Upper lobe of left lung (tissue), 6 donors: Measurements from ENCODE around the gene NAT8L. TPM values are rescaled to one million over a fixed set of nuclear protein-coding genes. Genes with fewer than 3 reads are reported as not detected.

Experiments
- ATAC-seq, 2 donors: fragments of 200-7000 bp; cut with Tn5 transposase; one replicate each; pipeline ENCODE4 v1.9.1; 2022; ENCODE audit warnings: mild to moderate bottlenecking in 2 of 2, moderate library complexity in 2 of 2; ENCODE audit not compliant: low FRiP score in 2 of 2
- DNase-seq, 2 donors: peaks; one replicate each; pipeline ENCODE4 v3.0.0-alpha.2; 2019 to 2020
- H3K27ac ChIP-seq, 4 donors: fragments of 200-600 bp; sonication (generic); one replicate each; pipeline ENCODE4 v1.5.1; 2016 to 2019
- H3K27me3 ChIP-seq, 4 donors: fragments of 200-600 bp; sonication (generic); one replicate each; pipeline ENCODE4 v1.5.1; 2017 to 2019
- H3K36me3 ChIP-seq, 4 donors: fragments of 200-600 bp; sonication (generic); one replicate each; pipeline ENCODE4 v1.5.1; 2016 to 2019
- H3K4me1 ChIP-seq, 4 donors: fragments of 200-600 bp; sonication (generic); one replicate each; pipeline ENCODE4 v1.5.1; 2018 to 2019
- H3K4me3 ChIP-seq, 4 donors: fragments of 200-600 bp; sonication (generic); one replicate each; pipeline ENCODE4 v1.5.1; 2017 to 2019; ENCODE audit warnings: mild to moderate bottlenecking in 2 of 4, moderate library complexity in 1 of 4
- H3K9me3 ChIP-seq, 4 donors: fragments of 200-600 bp; sonication (generic); one replicate each; pipeline ENCODE4 v1.5.1; 2018 to 2019
- EP300 ChIP-seq, 4 donors: sonication (generic); formaldehyde crosslinking; IDR thresholded peaks; one replicate each; pipeline ENCODE4 v1.5.1; 2017; ENCODE audit warnings: antibody characterized with exemption in 4 of 4, control low read depth in 2 of 4
- POLR2A ChIP-seq, 4 donors: fragments of 450-650 bp; IDR thresholded peaks; one replicate each; pipeline ENCODE4 v1.5.1; 2016 to 2017; ENCODE audit warnings: antibody characterized with exemption in 4 of 4, mild to moderate bottlenecking in 2 of 4
- POLR2AphosphoS5 ChIP-seq, 2 donors: sonication (generic); formaldehyde crosslinking; IDR thresholded peaks; one replicate each; pipeline ENCODE4 v1.5.1; 2017; ENCODE audit warnings: antibody characterized with exemption in 2 of 2
- WGBS, 2 donors: methylation state at CpG; one replicate each; pipeline ENCODE4 v1.1.5; 2017 to 2018; 5-methylcytosine and 5-hydroxymethylcytosine counted together
- total RNA-seq, 6 donors: library from RNA; depleted of rRNA in 4 of 6; stranded (reverse); fragments of >200 nt in 4 of 6; gene quantifications; one replicate each; pipeline versions ENCODE4 v1.1.0 to v1.2.1, GENCODE V29; 2016 to 2021
- TF ChIP-seq, protein P1 (sequence below), 6 experiments: fragments of 450-650 bp in 4 of 6; fragments of 200-600 bp in 2 of 6; sonication (generic) in 2 of 6; IDR thresholded peaks; one replicate each; pipeline ENCODE4 v1.5.1; 2016 to 2019; ENCODE audit warnings: antibody characterized with exemption in 6 of 6
- donor health status: DM: no; HTN: no; CAD: no; lungs with moderate emphysema.
- donor health status: DM: no; HTN: yes; CAD: no; lungs with severe emphysema.

NAT8L gene
- total RNA-seq, 6 donors from 2014 or later = 0.15 to 0.37 (median 0.30) TPM; not detected in 2

DNA sequence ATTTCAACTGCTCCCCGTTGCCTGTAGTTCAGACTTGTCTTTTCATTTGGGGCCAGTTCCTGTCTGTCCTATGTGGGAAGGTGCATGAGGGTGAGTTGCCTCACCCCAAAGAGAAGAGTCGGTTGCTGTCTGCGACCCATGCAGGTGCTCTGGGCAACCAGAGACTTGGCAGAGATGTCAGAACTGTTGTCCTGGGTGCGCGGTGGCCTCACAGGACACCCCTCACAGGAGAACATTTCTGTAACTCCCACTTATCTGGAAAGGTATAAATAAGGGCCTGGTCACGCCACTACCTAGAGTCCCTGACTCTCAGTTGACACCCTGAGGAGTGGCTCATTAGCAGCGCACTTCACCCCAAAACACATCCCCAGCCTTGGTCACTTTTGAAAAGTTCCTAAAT is 9.7 kb upstream of the NAT8L start:
- ATAC-seq = no peak
- no peak for DNase-seq
- Histone ChIP-seq H3K36me3 (no peaks in the 10 kb centered on the region), H3K4me1 (peaks cover 0 to 7% (median 0%) of the 10 kb centered on the region in 4 donors), H3K9me3 (no peaks in the 10 kb centered on the region), H3K27ac (no peak overlapping the region), H3K4me3 (no peak overlapping the region), H3K27me3 (peaks cover 0 to 16% (median 6%) of the 10 kb centered on the region in 4 donors)
- 86 to 95% methylated on average over 7 of the region's 7 CpGs for WGBS, 2 donors
- TF ChIP-seq EP300 (IDR thresholded peaks at IDR 0.05) = no peak
- no peak for TF ChIP-seq POLR2AphosphoS5 (IDR thresholded peaks at IDR 0.05)
- TF ChIP-seq, protein P1, sequence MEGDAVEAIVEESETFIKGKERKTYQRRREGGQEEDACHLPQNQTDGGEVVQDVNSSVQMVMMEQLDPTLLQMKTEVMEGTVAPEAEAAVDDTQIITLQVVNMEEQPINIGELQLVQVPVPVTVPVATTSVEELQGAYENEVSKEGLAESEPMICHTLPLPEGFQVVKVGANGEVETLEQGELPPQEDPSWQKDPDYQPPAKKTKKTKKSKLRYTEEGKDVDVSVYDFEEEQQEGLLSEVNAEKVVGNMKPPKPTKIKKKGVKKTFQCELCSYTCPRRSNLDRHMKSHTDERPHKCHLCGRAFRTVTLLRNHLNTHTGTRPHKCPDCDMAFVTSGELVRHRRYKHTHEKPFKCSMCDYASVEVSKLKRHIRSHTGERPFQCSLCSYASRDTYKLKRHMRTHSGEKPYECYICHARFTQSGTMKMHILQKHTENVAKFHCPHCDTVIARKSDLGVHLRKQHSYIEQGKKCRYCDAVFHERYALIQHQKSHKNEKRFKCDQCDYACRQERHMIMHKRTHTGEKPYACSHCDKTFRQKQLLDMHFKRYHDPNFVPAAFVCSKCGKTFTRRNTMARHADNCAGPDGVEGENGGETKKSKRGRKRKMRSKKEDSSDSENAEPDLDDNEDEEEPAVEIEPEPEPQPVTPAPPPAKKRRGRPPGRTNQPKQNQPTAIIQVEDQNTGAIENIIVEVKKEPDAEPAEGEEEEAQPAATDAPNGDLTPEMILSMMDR (IDR thresholded peaks at IDR 0.05) = no peak

DNA sequence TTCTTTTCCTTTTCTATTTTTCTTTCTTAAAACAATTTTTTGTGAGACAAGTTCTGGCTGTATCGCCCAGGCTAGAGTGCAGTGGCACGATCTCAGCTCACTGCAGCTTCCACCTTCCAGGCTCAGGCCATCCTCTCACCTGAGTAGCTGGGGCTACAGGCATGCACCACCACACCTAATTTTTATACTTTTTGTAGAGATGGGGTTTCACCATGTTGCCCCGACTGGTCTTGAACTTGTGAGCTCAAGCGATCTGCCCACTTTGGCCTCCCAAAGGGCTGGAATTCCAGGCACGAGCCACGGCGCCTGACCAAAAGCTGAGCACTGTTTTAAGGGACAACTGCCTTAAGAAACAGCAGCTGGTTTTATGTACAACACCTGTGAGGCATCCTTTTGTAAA is 9.3 kb upstream of the NAT8L start:
- TF ChIP-seq EP300 (IDR thresholded peaks at IDR 0.05) (no peak), POLR2A (IDR thresholded peaks at IDR 0.05) (no peak), POLR2AphosphoS5 (IDR thresholded peaks at IDR 0.05) (no peak)
- TF ChIP-seq, protein P1 (IDR thresholded peaks at IDR 0.05) = no peak
- WGBS, 2 donors = 86 to 88% methylated on average over 7 of the region's 7 CpGs
- ATAC-seq (no peak), DNase-seq (no peak)
- H3K4me1 ChIP-seq = peaks cover 0 to 7% (median 0%) of the 10 kb centered on the region in 4 donors
- H3K27ac ChIP-seq = no peak overlapping the region
- H3K27me3 ChIP-seq = peaks cover 0 to 16% (median 6%) of the 10 kb centered on the region in 4 donors
- no peaks in the 10 kb centered on the region for H3K9me3 ChIP-seq
- no peak overlapping the region for H3K4me3 ChIP-seq
- no peaks in the 10 kb centered on the region for H3K36me3 ChIP-seq

DNA sequence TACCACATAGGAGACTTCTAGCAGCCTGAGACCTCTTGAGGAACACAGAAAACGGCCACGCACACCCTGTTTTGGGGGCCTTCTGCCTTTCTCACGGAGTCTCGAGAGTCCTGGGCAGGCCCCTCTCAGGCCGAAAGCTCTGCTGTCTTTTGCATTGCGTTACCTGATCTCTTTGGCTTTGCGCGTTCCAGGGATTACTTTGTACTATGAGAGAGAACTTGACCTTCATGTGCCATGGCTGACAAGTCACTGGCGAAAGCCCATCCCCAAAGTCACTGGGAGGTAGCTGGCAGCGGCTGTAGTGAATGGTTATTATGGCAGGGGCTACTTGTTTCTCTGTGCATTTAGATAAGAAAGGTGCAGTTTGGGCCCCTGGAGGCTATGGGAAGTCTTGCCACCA is 8.0 kb upstream of the NAT8L start:
- no peak overlapping the region for H3K4me3 ChIP-seq
- no peak for DNase-seq

DNA sequence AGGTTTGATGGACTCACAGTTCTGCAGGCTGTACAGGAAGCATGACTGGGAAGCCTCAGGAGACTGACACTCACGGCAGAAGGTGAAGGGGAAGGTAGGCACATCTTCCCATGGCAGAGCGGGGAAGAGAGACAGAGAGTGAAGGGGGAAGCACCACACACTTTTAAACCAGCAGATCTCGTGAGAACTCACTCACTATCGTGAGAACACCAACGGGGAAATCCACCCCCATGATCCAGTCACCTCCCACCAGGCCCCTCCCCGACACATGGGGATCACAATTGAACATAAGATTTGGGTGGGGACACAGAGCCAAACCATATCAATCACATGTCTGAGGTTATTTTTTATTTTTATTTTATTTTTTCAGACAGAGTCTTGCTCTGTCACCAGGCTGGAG is 4.9 kb upstream of the NAT8L start:
- Histone ChIP-seq H3K9me3 (no peaks in the 10 kb centered on the region), H3K27ac (no peak overlapping the region), H3K4me3 (no peak overlapping the region), H3K36me3 (no peaks in the 10 kb centered on the region), H3K4me1 (peaks cover 7 to 9% (median 8%) of the 10 kb centered on the region in 4 donors), H3K27me3 (peaks cover 0 to 11% (median 8%) of the 10 kb centered on the region in 4 donors)
- 71 to 75% methylated on average over 6 of the region's 6 CpGs for WGBS, 2 donors
- no peak for DNase-seq
- ATAC-seq = no peak
- TF ChIP-seq EP300 (IDR thresholded peaks at IDR 0.05) = no peak

More for the DNA sequence above, 8.0 kb upstream of the NAT8L start:
- Histone ChIP-seq H3K27ac (no peak overlapping the region), H3K27me3 (peaks cover 0 to 16% (median 6%) of the 10 kb centered on the region in 4 donors), H3K36me3 (no peaks in the 10 kb centered on the region), H3K9me3 (no peaks in the 10 kb centered on the region), H3K4me1 (peaks cover 0 to 7% (median 0%) of the 10 kb centered on the region in 4 donors)
- WGBS, 2 donors = 72% methylated on average over 10 of the region's 10 CpGs
- no peak for TF ChIP-seq POLR2A (IDR thresholded peaks at IDR 0.05)
- TF ChIP-seq, protein P1 (IDR thresholded peaks at IDR 0.05) = no peak
- TF ChIP-seq POLR2AphosphoS5 (IDR thresholded peaks at IDR 0.05) = no peak
- TF ChIP-seq EP300 (IDR thresholded peaks at IDR 0.05) = no peak
- no peak for ATAC-seq

DNA sequence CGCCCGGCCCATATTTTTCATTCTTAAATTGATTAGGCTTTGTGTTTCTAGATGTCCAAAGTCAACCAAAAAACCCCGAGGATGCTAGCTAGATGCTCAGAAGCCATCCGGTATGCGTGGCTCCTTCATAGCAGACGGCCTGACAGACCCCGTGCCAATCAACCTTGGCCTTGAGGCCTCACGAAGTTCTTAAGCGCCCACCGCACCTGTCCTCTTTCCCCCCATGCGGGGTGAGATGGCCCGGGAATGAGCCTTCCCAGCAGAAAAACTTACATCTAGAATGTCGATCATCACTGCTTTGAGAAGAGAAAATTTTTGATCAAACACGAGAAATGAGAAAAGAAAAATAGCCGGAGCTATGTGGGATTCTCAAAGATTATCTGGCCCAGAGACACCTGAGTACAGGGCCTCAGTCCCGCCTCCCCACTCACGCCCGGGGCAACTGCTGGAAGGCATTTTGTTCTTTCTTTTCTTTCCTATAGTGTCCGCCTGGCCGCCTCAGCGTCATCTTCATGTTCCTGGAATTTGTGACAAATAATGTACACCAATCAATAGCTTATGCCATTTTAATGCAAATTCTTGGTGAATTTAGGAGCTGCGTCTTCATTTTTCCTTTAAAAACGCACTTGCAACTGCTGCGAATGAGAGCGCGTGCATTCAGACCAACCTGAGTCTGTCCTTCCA is 1.6 kb upstream of the NAT8L start:
- no peak overlapping the region for H3K4me3 ChIP-seq
- 71 to 74% methylated on average over 26 of the region's 26 CpGs for WGBS, 2 donors
- DNase-seq (no peak), ATAC-seq (no peak)
- TF ChIP-seq, protein P1 (IDR thresholded peaks at IDR 0.05) = no peak
- TF ChIP-seq EP300 (IDR thresholded peaks at IDR 0.05) = no peak
- no peak for TF ChIP-seq POLR2AphosphoS5 (IDR thresholded peaks at IDR 0.05)
- TF ChIP-seq POLR2A (IDR thresholded peaks at IDR 0.05) = no peak
- no peak overlapping the region for H3K27ac ChIP-seq
- no peaks in the 10 kb centered on the region for H3K9me3 ChIP-seq
- peaks cover 2 to 34% (median 25%) of the 10 kb centered on the region in 4 donors for H3K27me3 ChIP-seq
- H3K4me1 ChIP-seq = peaks cover 16 to 28% (median 17%) of the 10 kb centered on the region in 4 donors
- no peaks in the 10 kb centered on the region for H3K36me3 ChIP-seq
